Endothelial cell of umbilical vein (primary cell): Measurements from ENCODE around the gene CCDC146.
"Not testable (repeated sequence)": the region's sequence is repeated elsewhere in the genome, so short reads cannot be mapped to it uniquely, and the experiment has no call there.

Source experiments
- CTCF ChIP-seq, 2 donors: IDR thresholded peaks; 1 replicate in 1 of 2; 2 replicates in 1 of 2; pipeline ENCODE4 v1.5.1; 2011; ENCODE audit warnings: low read length in 2 of 2, mild to moderate bottlenecking in 2 of 2, moderate library complexity in 2 of 2, control low read depth in 1 of 2, inconsistent platforms in 1 of 2, low read depth in 1 of 2; ENCODE audit not compliant: insufficient read depth in 1 of 2; ENCODE audit errors: extremely low read depth in 1 of 2
- EZH2 ChIP-seq: IDR thresholded peaks from 2 replicates; pipeline ENCODE4 v1.6.1; 2012; ENCODE audit warnings: borderline replicate concordance, low read depth, mild to moderate bottlenecking, moderate library complexity, low read length, inconsistent platforms; ENCODE audit not compliant: severe bottlenecking
- FOS ChIP-seq: IDR thresholded peaks from 2 replicates; pipeline ENCODE4 v1.6.1; 2011; ENCODE audit warnings: mild to moderate bottlenecking, low read length, moderate library complexity, borderline replicate concordance; ENCODE audit not compliant: insufficient read depth
- GATA2 ChIP-seq: IDR thresholded peaks from 2 replicates; pipeline ENCODE4 v1.7.0; 2011; ENCODE audit warnings: low read depth, mild to moderate bottlenecking, moderate library complexity, mixed read lengths, low read length; ENCODE audit not compliant: insufficient read length, insufficient read depth
- JUN ChIP-seq: IDR thresholded peaks from 2 replicates; pipeline ENCODE4 v1.6.1; 2011; ENCODE audit warnings: borderline replicate concordance, low read depth; ENCODE audit not compliant: insufficient read length, insufficient read depth
- MYC ChIP-seq: IDR thresholded peaks from one replicate; pipeline ENCODE4 v1.6.1; 2011; ENCODE audit warnings: mild to moderate bottlenecking, low read depth, low read length
- POLR2A ChIP-seq: IDR thresholded peaks from 2 replicates; pipeline ENCODE4 v1.6.1; 2012; ENCODE audit warnings: low read depth, mild to moderate bottlenecking, control low read depth, low read length
- POLR2AphosphoS5 ChIP-seq: IDR thresholded peaks from 2 replicates; pipeline ENCODE4 v1.6.1; 2012; ENCODE audit warnings: low read depth, mild to moderate bottlenecking, control low read depth, low read length, moderate library complexity; ENCODE audit not compliant: insufficient read depth

GRCh38 chr7:77079624-77080023, 42.8 kb upstream of the CCDC146 start:
- not testable (repeated sequence) for TF ChIP-seq MYC; EZH2; POLR2A; CTCF (IDR thresholded peaks at IDR 0.05; ENCODE audit: extremely low read depth in 1 of 2, insufficient read depth in 1 of 2, low read depth in 1 of 2, low read length in 2 of 2); POLR2AphosphoS5; JUN; FOS; GATA2
